Neural cell (in vitro differentiated cells): Measurements from ENCODE around the gene NUP50. TPM values are rescaled to one million over a fixed set of nuclear protein-coding genes. Genes with fewer than 3 reads are reported as not detected.

ENCODE experiments used
- H2AFZ ChIP-seq: fragments of 200-600, 300-800 bp; sonication (generic), shearing (Covaris generic); 2 replicates; pipeline ENCODE4 v1.6.0; 2014; ENCODE audit warnings: low read depth, mild to moderate bottlenecking, antibody characterized with exemption, low read length, moderate library complexity
- H3F3A ChIP-seq: fragments of 200-600 bp; shearing (Covaris generic); 2 replicates; pipeline ENCODE4 v1.6.1; 2016; ENCODE audit warnings: mild to moderate bottlenecking, moderate library complexity, mixed read lengths, antibody characterized with exemption, low read length; ENCODE audit not compliant: insufficient read depth, poor library complexity, severe bottlenecking
- H3K27ac ChIP-seq: fragments of 200-600, 300-800 bp; sonication (generic), shearing (Covaris generic); 2 replicates; pipeline ENCODE4 v1.5.1; 2014; ENCODE audit warnings: mild to moderate bottlenecking, low read length, moderate library complexity
- H3K27me3 ChIP-seq: fragments of 300-800, 200-600 bp; sonication (generic), shearing (Covaris generic); 2 replicates; pipeline ENCODE4 v1.6.0; 2014; ENCODE audit warnings: mild to moderate bottlenecking, low read depth, low read length, moderate library complexity; ENCODE audit not compliant: insufficient read depth
- H3K36me3 ChIP-seq: fragments of 300-800, 200-600 bp; sonication (generic), shearing (Covaris generic); 2 replicates; pipeline ENCODE4 v1.5.1; 2014; ENCODE audit warnings: mild to moderate bottlenecking, antibody characterized with exemption, low read length, moderate library complexity; ENCODE audit not compliant: insufficient read depth
- H3K4me2 ChIP-seq: fragments of 300-800, 200-600 bp; sonication (generic), shearing (Covaris generic); 2 replicates; pipeline ENCODE4 v1.6.0; 2014; ENCODE audit warnings: mild to moderate bottlenecking, low read length
- H3K4me3 ChIP-seq: fragments of 300-800, 200-600 bp; sonication (generic), shearing (Covaris generic); 2 replicates; pipeline ENCODE4 v1.5.1; 2014; ENCODE audit warnings: mild to moderate bottlenecking, low read length, moderate library complexity
- H3K79me2 ChIP-seq: fragments of 200-600 bp; shearing (Covaris generic); replicated peaks from 2 replicates; pipeline ENCODE4 v1.6.0; 2014; ENCODE audit warnings: mild to moderate bottlenecking, low read length, moderate library complexity; ENCODE audit not compliant: insufficient read depth
- H3K9ac ChIP-seq: fragments of 300-800, 200-600 bp; sonication (generic), shearing (Covaris generic); 2 replicates; pipeline ENCODE4 v1.6.1; 2016; ENCODE audit warnings: mild to moderate bottlenecking, low read length, mixed read lengths
- H3K9me2 ChIP-seq: fragments of 200-600 bp; shearing (Covaris generic); 2 replicates; pipeline ENCODE4 v1.6.1; 2016; ENCODE audit warnings: mild to moderate bottlenecking, low read length, mixed read lengths; ENCODE audit not compliant: insufficient read depth
- H3K9me3 ChIP-seq: fragments of 200-600, 300-800 bp; sonication (generic), shearing (Covaris generic); 2 replicates; pipeline ENCODE4 v1.6.1; 2016; ENCODE audit warnings: mild to moderate bottlenecking, mixed run types, low read length, moderate library complexity, mixed read lengths
- H4K20me1 ChIP-seq: fragments of 200-600 bp; shearing (Covaris generic); 2 replicates; pipeline ENCODE4 v1.6.1; 2016; ENCODE audit warnings: mild to moderate bottlenecking, mixed run types; ENCODE audit not compliant: insufficient read depth
- CTCF ChIP-seq: fragments of 450-650 bp; IDR thresholded peaks from 2 replicates; pipeline ENCODE4 v1.5.1; 2014; ENCODE audit warnings: antibody characterized with exemption, mild to moderate bottlenecking, moderate library complexity; ENCODE audit not compliant: poor library complexity, severe bottlenecking
- EP300 ChIP-seq: fragments of 450-650 bp; conservative IDR thresholded peaks from 2 replicates; pipeline ENCODE4 v1.6.1; 2014; ENCODE audit warnings: antibody characterized with exemption, mild to moderate bottlenecking, moderate library complexity; ENCODE audit not compliant: poor library complexity, severe bottlenecking
- EZH2 ChIP-seq: fragments of 200-600, 300-800 bp; shearing (Covaris generic), sonication (generic); IDR thresholded peaks from 2 replicates; pipeline ENCODE4 v1.6.1; 2014; ENCODE audit warnings: antibody characterized with exemption, low read length, borderline replicate concordance, mild to moderate bottlenecking; ENCODE audit not compliant: insufficient read depth, poor library complexity, severe bottlenecking
- MXI1 ChIP-seq: fragments of 450-650 bp; conservative IDR thresholded peaks from 2 replicates; pipeline ENCODE4 v1.6.1; 2014; ENCODE audit warnings: antibody characterized with exemption, mild to moderate bottlenecking; ENCODE audit not compliant: poor library complexity, severe bottlenecking
- POLR2AphosphoS5 ChIP-seq: IDR thresholded peaks from 2 replicates; pipeline ENCODE4 v1.6.1; 2012
- RAD21 ChIP-seq: fragments of 450-650 bp; conservative IDR thresholded peaks from 2 replicates; pipeline ENCODE4 v1.6.1; 2014; ENCODE audit warnings: antibody characterized with exemption, mild to moderate bottlenecking, moderate library complexity
- REST ChIP-seq: IDR thresholded peaks from 2 replicates; pipeline ENCODE4 v1.6.1; 2012; ENCODE audit warnings: borderline replicate concordance
- SMC3 ChIP-seq: fragments of 450-650 bp; conservative IDR thresholded peaks from 2 replicates; pipeline ENCODE4 v1.6.1; 2014; ENCODE audit warnings: antibody characterized with exemption, mild to moderate bottlenecking, moderate library complexity; ENCODE audit not compliant: poor library complexity
- TAF1 ChIP-seq: IDR thresholded peaks from 2 replicates; pipeline ENCODE4 v1.6.1; 2012; ENCODE audit warnings: low read depth
- polyA plus RNA-seq: library from polyadenylated mRNA; depleted of rRNA; stranded (reverse); fragments of >200 nt; gene quantifications from 2 replicates; pipeline ENCODE4 v1.2.3, GENCODE V29; 2014

The NUP50 gene
- polyA plus RNA-seq, 1 donor from 2014 or later: 38.7 TPM

GRCh38 chr22:45136594-45136993 lies 27.1 kb upstream of the NUP50 start:
- Histone ChIP-seq H3K4me2 (no peak overlapping the region), H3K36me3 (peaks cover 7% of the 10 kb centered on the region), H3K9me2 (no peaks in the 10 kb centered on the region), H4K20me1 (no peaks in the 10 kb centered on the region), H3K27me3 (no peaks in the 10 kb centered on the region), H3K79me2 (no peaks in the 10 kb centered on the region), H3K27ac (no peak overlapping the region), H3K9me3 (no peaks in the 10 kb centered on the region), H2AFZ (no peak overlapping the region), H3F3A (no peaks in the 10 kb centered on the region), H3K4me3 (no peak overlapping the region), H3K9ac (no peak overlapping the region)
- no peak for TF ChIP-seq CTCF
- TF ChIP-seq RAD21: no peak
- TF ChIP-seq EP300: no peak
- no peak for TF ChIP-seq POLR2AphosphoS5
- TF ChIP-seq SMC3: no peak
- TF ChIP-seq EZH2: no peak
- TF ChIP-seq REST: no peak

GRCh38 chr22:45139693-45140092 lies 24.0 kb upstream of the NUP50 start:
- Histone ChIP-seq H3K4me2 (no peak overlapping the region), H3K79me2 (no peaks in the 10 kb centered on the region), H3K27ac (no peak overlapping the region), H3K4me3 (no peak overlapping the region), H3K27me3 (no peaks in the 10 kb centered on the region), H3K9me2 (no peaks in the 10 kb centered on the region), H4K20me1 (no peaks in the 10 kb centered on the region), H3K9ac (no peak overlapping the region), H2AFZ (no peak overlapping the region), H3F3A (no peaks in the 10 kb centered on the region), H3K36me3 (no peaks in the 10 kb centered on the region), H3K9me3 (no peaks in the 10 kb centered on the region)
- no peak for TF ChIP-seq TAF1
- no peak for TF ChIP-seq CTCF
- TF ChIP-seq SMC3: no peak
- TF ChIP-seq REST: no peak
- no peak for TF ChIP-seq MXI1
- TF ChIP-seq RAD21: no peak
- TF ChIP-seq EP300: no peak
- no peak for TF ChIP-seq EZH2
- TF ChIP-seq POLR2AphosphoS5: no peak
